Measurements from ENCODE around the gene KRTAP13-1.

The KRTAP13-1 gene

DNA sequence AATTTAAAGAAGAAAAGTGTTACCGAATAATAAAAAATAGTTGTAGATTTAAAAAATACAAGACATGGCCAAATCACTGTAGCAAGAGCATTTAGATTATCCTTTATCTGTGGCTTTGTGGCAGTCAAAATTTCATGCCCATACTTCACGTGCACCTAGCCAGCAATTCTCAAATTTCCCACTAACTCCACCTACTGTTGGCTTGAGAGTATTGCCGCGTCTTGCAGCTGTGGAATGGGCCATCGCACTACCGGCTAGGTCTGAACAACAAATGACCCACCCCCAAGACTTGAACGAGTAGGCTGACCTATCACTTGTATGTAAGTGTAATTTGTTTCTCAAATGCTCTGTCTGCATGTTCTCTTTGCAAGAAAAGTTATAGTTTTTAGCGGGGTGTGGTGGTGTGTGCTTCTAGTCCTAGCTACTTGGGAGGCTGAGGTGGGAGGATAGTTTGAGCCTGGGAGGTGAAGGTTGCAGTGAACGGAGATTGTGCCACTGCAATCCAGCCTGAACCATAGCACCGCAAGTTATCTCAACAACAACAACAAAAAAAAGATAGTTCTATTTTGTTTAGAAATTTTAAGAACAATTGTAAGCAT lies 38.3 kb downstream of the KRTAP13-1 start:
- DNase-seq (ENCODE audit: low read depth): peak; percentile 2
- no peak overlapping the region for H3K4me3 ChIP-seq (ENCODE audit: low read length)
- peak; percentile 55 for TF ChIP-seq CTCF (conservative IDR thresholded peaks at IDR 0.05; ENCODE audit: low read length)

- no peak overlapping the region for H3K4me3 ChIP-seq (ENCODE audit: low read length)
- DNase-seq (ENCODE audit: low read depth): no peak
- no peak for TF ChIP-seq CTCF (conservative IDR thresholded peaks at IDR 0.05; ENCODE audit: low read length)
Measured at GRCh38 chr21:30437010-30437565, 41.3 kb downstream of the KRTAP13-1 start.

DNA sequence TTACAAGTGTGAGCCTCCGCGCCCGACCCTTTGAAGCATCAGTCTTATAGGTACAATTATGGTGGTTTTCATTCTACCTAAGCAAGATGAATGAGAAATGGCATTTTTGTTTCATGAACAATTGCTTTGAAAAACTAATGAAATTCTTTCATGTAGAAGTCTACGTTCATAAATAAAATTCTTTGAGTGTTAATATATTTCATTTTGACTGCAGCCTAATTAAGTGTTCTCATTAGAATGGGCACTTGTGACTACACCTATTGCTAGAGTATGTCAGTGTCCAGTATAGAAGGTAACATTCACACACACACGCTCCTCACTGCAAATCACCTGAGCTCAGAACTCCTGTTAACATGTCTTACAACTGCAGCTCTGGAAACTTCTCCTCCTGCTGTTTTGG lies 44.1 kb downstream of the KRTAP13-1 start, which contains the start of gene KRTAP15-1:
Gene KRTAP15-1 (plus strand): TSS at position 301 of the 400 bp plus-strand sequence. CDS start 53 bp downstream, at position 354.
- TF ChIP-seq CTCF (conservative IDR thresholded peaks at IDR 0.05; ENCODE audit: low read length): no peak
- no peak within 1 kb of the TSS for H3K4me3 ChIP-seq (ENCODE audit: low read length)
- no peak for DNase-seq (ENCODE audit: low read depth)

- no peak for TF ChIP-seq CTCF (conservative IDR thresholded peaks at IDR 0.05; ENCODE audit: low read length)
- H3K4me3 ChIP-seq (ENCODE audit: low read length): no peak overlapping the region
- no peak for DNase-seq (ENCODE audit: low read depth)
Measured at GRCh38 chr21:30443226-30443625, 47.4 kb downstream of the KRTAP13-1 start.

- no peak for DNase-seq (ENCODE audit: low read depth)
- no peak for TF ChIP-seq CTCF (conservative IDR thresholded peaks at IDR 0.05; ENCODE audit: low read length)
- H3K4me3 ChIP-seq (ENCODE audit: low read length): no peak overlapping the region
Measured at GRCh38 chr21:30444204-30444603, 48.4 kb downstream of the KRTAP13-1 start.

All from AG10803 (cell line).